CD14-positive monocyte (primary cell): ENCODE measurements around the gene GPR15. TPM values are rescaled to one million over a fixed set of nuclear protein-coding genes. Genes with fewer than 3 reads are reported as not detected.

Experiments used
- DNase-seq, 3 donors: peaks; one replicate each; pipeline ENCODE4 v3.0.0-alpha.2; 2011 to 2022
- H2AFZ ChIP-seq: 2 replicates; pipeline ENCODE4 v1.6.0; 2012; ENCODE audit warnings: mild to moderate bottlenecking, low read depth, low read length, inconsistent platforms; ENCODE audit not compliant: insufficient read depth, poor library complexity, severe bottlenecking
- H3K27ac ChIP-seq, 2 donors: 1 replicate in 1 of 2; 2 replicates in 1 of 2; pipeline ENCODE4 v1.5.1; 2012 to 2013; ENCODE audit warnings: low read length in 2 of 2, control low read depth in 1 of 2, inconsistent platforms in 1 of 2, low read depth in 1 of 2, mild to moderate bottlenecking in 1 of 2
- H3K27me3 ChIP-seq, 2 donors: one replicate each; pipeline versions ENCODE4 v1.6.0 to v1.6.1; 2011 to 2013; ENCODE audit warnings: low read length in 2 of 2; ENCODE audit not compliant: control insufficient read depth in 2 of 2, insufficient read depth in 2 of 2
- H3K36me3 ChIP-seq, 2 donors: replicated peaks in 1 of 2; 1 replicate in 1 of 2; 2 replicates in 1 of 2; pipeline versions ENCODE4 v1.5.1 to v1.6.1; 2012 to 2013; ENCODE audit warnings: low read length in 2 of 2, control low read depth in 1 of 2, inconsistent platforms in 1 of 2, mild to moderate bottlenecking in 1 of 2; ENCODE audit not compliant: insufficient read depth in 2 of 2, control insufficient read depth in 1 of 2
- H3K4me1 ChIP-seq, 2 donors: 1 replicate in 1 of 2; 2 replicates in 1 of 2; pipeline versions ENCODE4 v1.5.1 to v1.6.1; 2012 to 2013; ENCODE audit warnings: low read length in 2 of 2, control low read depth in 1 of 2, inconsistent platforms in 1 of 2, mild to moderate bottlenecking in 1 of 2, moderate library complexity in 1 of 2; ENCODE audit not compliant: insufficient read depth in 2 of 2, control insufficient read depth in 1 of 2
- H3K4me2 ChIP-seq: replicated peaks from 2 replicates; pipeline ENCODE3; 2012; ENCODE audit warnings: low read length, moderate library complexity, mild to moderate bottlenecking; ENCODE audit not compliant: poor library complexity, severe bottlenecking; ENCODE audit errors: extremely low read depth
- H3K4me3 ChIP-seq, 3 experiments: fragments of 200-600 bp in 1 of 3; sonication (generic) in 1 of 3; replicated peaks in 1 of 3; 1 replicate in 2 of 3; 2 replicates in 1 of 3; pipeline ENCODE4 v1.5.1; 2011 to 2013; ENCODE audit warnings: low read length in 3 of 3, mild to moderate bottlenecking in 3 of 3, control low read depth in 2 of 3, low read depth in 2 of 3, inconsistent platforms in 1 of 3, moderate library complexity in 1 of 3
- H3K79me2 ChIP-seq: 2 replicates; pipeline ENCODE4 v1.6.0; 2012; ENCODE audit warnings: mild to moderate bottlenecking, control low read depth, inconsistent platforms, low read length, moderate library complexity; ENCODE audit not compliant: insufficient read depth
- H3K9ac ChIP-seq: 2 replicates; pipeline ENCODE4 v1.6.0; 2017; ENCODE audit warnings: low read length, mild to moderate bottlenecking; ENCODE audit not compliant: insufficient read depth, poor library complexity, severe bottlenecking
- H3K9me3 ChIP-seq, 2 donors: replicated peaks in 1 of 2; 1 replicate in 1 of 2; 2 replicates in 1 of 2; pipeline versions ENCODE4 v1.5.1 to v1.6.1; 2012 to 2013; ENCODE audit warnings: low read length in 2 of 2, control low read depth in 1 of 2; ENCODE audit not compliant: control insufficient read depth in 1 of 2, insufficient read depth in 1 of 2
- H4K20me1 ChIP-seq: 2 replicates; pipeline ENCODE4 v1.6.0; 2012; ENCODE audit warnings: mild to moderate bottlenecking, low read length, control low read depth, moderate library complexity; ENCODE audit not compliant: insufficient read depth
- H3K27ac Mint-ChIP-seq, 7 donors: one replicate each; pipeline ENCODE4 v1.8.0; 2020; ENCODE audit warnings: mild to moderate bottlenecking in 7 of 7, mixed read lengths in 7 of 7, moderate library complexity in 6 of 7, inconsistent platforms in 2 of 7
- H3K27me3 Mint-ChIP-seq, 3 donors: one replicate each; pipeline ENCODE4 v1.8.0; 2021 to 2022; ENCODE audit warnings: low read depth in 3 of 3, mild to moderate bottlenecking in 3 of 3, mixed read lengths in 3 of 3, moderate library complexity in 3 of 3, inconsistent platforms in 1 of 3
- H3K36me3 Mint-ChIP-seq, 2 donors: one replicate each; pipeline ENCODE4 v1.8.0; 2020; ENCODE audit warnings: mixed read lengths in 2 of 2, inconsistent platforms in 1 of 2, mild to moderate bottlenecking in 1 of 2
- H3K4me1 Mint-ChIP-seq: one replicate; pipeline ENCODE4 v1.8.0; 2020; ENCODE audit warnings: mild to moderate bottlenecking, mixed read lengths
- H3K4me3 Mint-ChIP-seq, 2 donors: one replicate each; pipeline ENCODE4 v1.8.0; 2020; ENCODE audit warnings: mild to moderate bottlenecking in 2 of 2, mixed read lengths in 2 of 2, moderate library complexity in 1 of 2
- H3K9me3 Mint-ChIP-seq, 7 donors: one replicate each; pipeline ENCODE4 v1.8.0; 2020 to 2022; ENCODE audit warnings: mixed read lengths in 7 of 7, mild to moderate bottlenecking in 6 of 7, moderate library complexity in 6 of 7, inconsistent platforms in 2 of 7
- CTCF ChIP-seq: fragments of 200-600 bp; IDR thresholded peaks from one replicate; pipeline ENCODE4 v1.8.0; 2022; ENCODE audit warnings: antibody characterized with exemption, mild to moderate bottlenecking
- WGBS: methylation state at CpG from one replicate; pipeline ENCODE4 v1.1.5; 2013; ENCODE audit warnings: missing lambda C conversion rate; ENCODE audit not compliant: insufficient coverage; 5-methylcytosine and 5-hydroxymethylcytosine counted together
- intact Hi-C, 2 donors: fragments of 100-400 bp; cut with micrococcal nuclease; formaldehyde crosslinking; loops; one replicate each; pipeline versions ENCODE4 v1.15.0 to v1.15.1; 2023
- polyA plus RNA-seq, 3 donors: library from polyadenylated mRNA; depleted of rRNA in 1 of 3; unstranded in 2 of 3; stranded (reverse) in 1 of 3; fragments of 300-500 nt in 2 of 3; fragments of >200 nt in 1 of 3; fragmentation: Illumina TruSeq in 2 of 3; gene quantifications; 1 replicate in 2 of 3; 2 replicates in 1 of 3; pipeline ENCODE4 v1.2.3, GENCODE V29; 2012 to 2021

GPR15 gene
- polyA plus RNA-seq, 3 donors = not detected

GRCh38 chr3:98581474-98581873 lies 49.7 kb downstream of the GPR15 start:
- H3K27ac ChIP-seq = no peak overlapping the region
- peaks cover 36 to 89% of the 10 kb centered on the region in 2 donors for H3K36me3 ChIP-seq
- peaks cover 5 to 21% of the 10 kb centered on the region in 2 donors for H3K4me1 ChIP-seq
- H3K4me2 ChIP-seq = no peak overlapping the region
- WGBS = no CpG with 5 or more reads among the region's 1 CpG
- TF ChIP-seq CTCF = no peak
- no peaks in the 10 kb centered on the region for H3K9me3 Mint-ChIP-seq
- intact Hi-C loops = no loop called here
- DNase-seq = no peak
- H3K4me1 Mint-ChIP-seq = peaks cover 22% of the 10 kb centered on the region
- peaks cover 0 to 2% (median 0%) of the 10 kb centered on the region in 3 donors for H3K27me3 Mint-ChIP-seq
- H3K27ac Mint-ChIP-seq = no peak overlapping the region
- H2AFZ ChIP-seq = no peak overlapping the region
- no peak overlapping the region for H3K4me3 ChIP-seq
- H4K20me1 ChIP-seq = no peaks in the 10 kb centered on the region
- no peaks in the 10 kb centered on the region for H3K9me3 ChIP-seq
- no peaks in the 10 kb centered on the region for H3K79me2 ChIP-seq
- no peak overlapping the region for H3K9ac ChIP-seq
- no peak overlapping the region for H3K4me3 Mint-ChIP-seq
- peaks cover 76 to 87% of the 10 kb centered on the region in 2 donors for H3K36me3 Mint-ChIP-seq
- no peaks in the 10 kb centered on the region for H3K27me3 ChIP-seq

GRCh38 chr3:98582042-98582441 lies 50.3 kb downstream of the GPR15 start:
- Histone ChIP-seq H3K4me3 (no peak overlapping the region), H4K20me1 (no peaks in the 10 kb centered on the region), H3K27me3 (no peaks in the 10 kb centered on the region), H3K27ac (no peak overlapping the region), H3K36me3 (peaks cover 36 to 84% of the 10 kb centered on the region in 2 donors), H3K79me2 (no peaks in the 10 kb centered on the region), H3K4me2 (no peak overlapping the region), H2AFZ (no peak overlapping the region), H3K4me1 (peaks cover 7 to 26% of the 10 kb centered on the region in 2 donors), H3K9ac (no peak overlapping the region), H3K9me3 (no peaks in the 10 kb centered on the region)
- H3K27me3 Mint-ChIP-seq = no peaks in the 10 kb centered on the region
- WGBS = no CpG with 5 or more reads among the region's 1 CpG
- peaks cover 70 to 81% of the 10 kb centered on the region in 2 donors for H3K36me3 Mint-ChIP-seq
- no peak for DNase-seq
- H3K9me3 Mint-ChIP-seq = no peaks in the 10 kb centered on the region
- TF ChIP-seq CTCF = no peak
- H3K27ac Mint-ChIP-seq = no peak overlapping the region
- no peak overlapping the region for H3K4me3 Mint-ChIP-seq
- intact Hi-C loops = no loop called here
- peaks cover 25% of the 10 kb centered on the region for H3K4me1 Mint-ChIP-seq
